Sigmoid colon (tissue), 7 donors: ENCODE results near the gene ABLIM3. TPM values are rescaled to one million over a fixed set of nuclear protein-coding genes. Genes with fewer than 3 reads are reported as not detected.

ENCODE experiments used
- DNase-seq: peaks from one replicate; pipeline ENCODE4 v3.0.0-alpha.2; 2019
- H3K27ac ChIP-seq, 4 donors: fragments of 200-600 bp; sonication (generic); one replicate each; pipeline ENCODE4 v1.5.1; 2016 to 2019; ENCODE audit warnings: mild to moderate bottlenecking in 1 of 4
- H3K27me3 ChIP-seq, 3 donors: fragments of 200-600 bp; sonication (generic); one replicate each; pipeline ENCODE4 v1.5.1; 2019; ENCODE audit warnings: mild to moderate bottlenecking in 1 of 3
- H3K36me3 ChIP-seq, 4 donors: fragments of 200-600 bp; sonication (generic); one replicate each; pipeline ENCODE4 v1.5.1; 2016 to 2019
- H3K4me1 ChIP-seq, 4 donors: fragments of 200-600 bp; sonication (generic); one replicate each; pipeline ENCODE4 v1.5.1; 2017 to 2019
- H3K4me3 ChIP-seq, 4 donors: fragments of 200-600 bp; sonication (generic); one replicate each; pipeline ENCODE4 v1.5.1; 2017 to 2019; ENCODE audit warnings: mild to moderate bottlenecking in 2 of 4, moderate library complexity in 1 of 4
- H3K9me3 ChIP-seq, 4 donors: fragments of 200-600 bp in 3 of 4; sonication (generic) in 3 of 4; one replicate each; pipeline versions ENCODE4 v1.5.1 to v1.6.1; 2013 to 2019
- EP300 ChIP-seq, 4 donors: sonication (generic); formaldehyde crosslinking; IDR thresholded peaks; one replicate each; pipeline ENCODE4 v1.6.1; 2017; ENCODE audit warnings: antibody characterized with exemption in 4 of 4
- POLR2A ChIP-seq, 2 donors: fragments of 450-650 bp; IDR thresholded peaks; one replicate each; pipeline ENCODE4 v1.6.1; 2016; ENCODE audit warnings: antibody characterized with exemption in 2 of 2, mild to moderate bottlenecking in 2 of 2, moderate library complexity in 2 of 2
- POLR2AphosphoS5 ChIP-seq, 4 donors: sonication (generic); formaldehyde crosslinking; IDR thresholded peaks; one replicate each; pipeline ENCODE4 v1.6.1; 2017; ENCODE audit warnings: antibody characterized with exemption in 4 of 4
- WGBS, 2 donors: extraction: QIAGEN DNeasy Blood & Tissue Kit; methylation state at CpG; one replicate each; pipeline ENCODE4 v1.1.7; 2013; 5-methylcytosine and 5-hydroxymethylcytosine counted together
- intact Hi-C: fragments of 100-400 bp; cut with DNase I; formaldehyde crosslinking; loops from one replicate; pipeline ENCODE4 v1.15.1; 2023
- polyA plus RNA-seq, 3 donors: library from polyadenylated mRNA; stranded (reverse); fragments of 200-250 nt; gene quantifications; one replicate each; pipeline ENCODE4 v1.2.3, GENCODE V29; 2013
- total RNA-seq, 4 donors: library from RNA; depleted of rRNA; stranded (reverse); fragments of >200 nt; gene quantifications; one replicate each; pipeline ENCODE4 v1.1.0, GENCODE V29; 2016
- TF ChIP-seq, protein P1 (sequence below), 4 experiments: fragments of 450-650 bp in 3 of 4; fragments of 200-600 bp in 1 of 4; IDR thresholded peaks; one replicate each; pipeline ENCODE4 v1.5.1; 2016 to 2019; ENCODE audit warnings: antibody characterized with exemption in 4 of 4, mild to moderate bottlenecking in 3 of 4, moderate library complexity in 2 of 4
- donor health status: healthy with polysubstance abuse.
- donor health status: Bipolar disorder and iron deficiency.
- donor health status: healthy.

Gene ABLIM3
- total and polyA plus RNA-seq, 7 donors: 5.8 to 19.9 (median 11.4) TPM

- Histone ChIP-seq H3K9me3 (no peaks in the 10 kb centered on the region), H3K4me3 (no peak overlapping the region), H3K27ac (no peak overlapping the region), H3K36me3 (no peaks in the 10 kb centered on the region), H3K4me1 (no peaks in the 10 kb centered on the region), H3K27me3 (no peaks in the 10 kb centered on the region)
- TF ChIP-seq EP300 (IDR thresholded peaks at IDR 0.05) (no peak), POLR2AphosphoS5 (IDR thresholded peaks at IDR 0.05) (no peak), POLR2A (IDR thresholded peaks at IDR 0.05) (no peak)
- TF ChIP-seq, protein P1, sequence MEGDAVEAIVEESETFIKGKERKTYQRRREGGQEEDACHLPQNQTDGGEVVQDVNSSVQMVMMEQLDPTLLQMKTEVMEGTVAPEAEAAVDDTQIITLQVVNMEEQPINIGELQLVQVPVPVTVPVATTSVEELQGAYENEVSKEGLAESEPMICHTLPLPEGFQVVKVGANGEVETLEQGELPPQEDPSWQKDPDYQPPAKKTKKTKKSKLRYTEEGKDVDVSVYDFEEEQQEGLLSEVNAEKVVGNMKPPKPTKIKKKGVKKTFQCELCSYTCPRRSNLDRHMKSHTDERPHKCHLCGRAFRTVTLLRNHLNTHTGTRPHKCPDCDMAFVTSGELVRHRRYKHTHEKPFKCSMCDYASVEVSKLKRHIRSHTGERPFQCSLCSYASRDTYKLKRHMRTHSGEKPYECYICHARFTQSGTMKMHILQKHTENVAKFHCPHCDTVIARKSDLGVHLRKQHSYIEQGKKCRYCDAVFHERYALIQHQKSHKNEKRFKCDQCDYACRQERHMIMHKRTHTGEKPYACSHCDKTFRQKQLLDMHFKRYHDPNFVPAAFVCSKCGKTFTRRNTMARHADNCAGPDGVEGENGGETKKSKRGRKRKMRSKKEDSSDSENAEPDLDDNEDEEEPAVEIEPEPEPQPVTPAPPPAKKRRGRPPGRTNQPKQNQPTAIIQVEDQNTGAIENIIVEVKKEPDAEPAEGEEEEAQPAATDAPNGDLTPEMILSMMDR (IDR thresholded peaks at IDR 0.05): no peak
- WGBS, 2 donors: 36 to 61% methylated on average over 3 of the region's 3 CpGs
- intact Hi-C loops: no loop called here
- no peak for DNase-seq
Measured at GRCh38 chr5:149127394-149127955, 13.8 kb upstream of the ABLIM3 start.

DNA sequence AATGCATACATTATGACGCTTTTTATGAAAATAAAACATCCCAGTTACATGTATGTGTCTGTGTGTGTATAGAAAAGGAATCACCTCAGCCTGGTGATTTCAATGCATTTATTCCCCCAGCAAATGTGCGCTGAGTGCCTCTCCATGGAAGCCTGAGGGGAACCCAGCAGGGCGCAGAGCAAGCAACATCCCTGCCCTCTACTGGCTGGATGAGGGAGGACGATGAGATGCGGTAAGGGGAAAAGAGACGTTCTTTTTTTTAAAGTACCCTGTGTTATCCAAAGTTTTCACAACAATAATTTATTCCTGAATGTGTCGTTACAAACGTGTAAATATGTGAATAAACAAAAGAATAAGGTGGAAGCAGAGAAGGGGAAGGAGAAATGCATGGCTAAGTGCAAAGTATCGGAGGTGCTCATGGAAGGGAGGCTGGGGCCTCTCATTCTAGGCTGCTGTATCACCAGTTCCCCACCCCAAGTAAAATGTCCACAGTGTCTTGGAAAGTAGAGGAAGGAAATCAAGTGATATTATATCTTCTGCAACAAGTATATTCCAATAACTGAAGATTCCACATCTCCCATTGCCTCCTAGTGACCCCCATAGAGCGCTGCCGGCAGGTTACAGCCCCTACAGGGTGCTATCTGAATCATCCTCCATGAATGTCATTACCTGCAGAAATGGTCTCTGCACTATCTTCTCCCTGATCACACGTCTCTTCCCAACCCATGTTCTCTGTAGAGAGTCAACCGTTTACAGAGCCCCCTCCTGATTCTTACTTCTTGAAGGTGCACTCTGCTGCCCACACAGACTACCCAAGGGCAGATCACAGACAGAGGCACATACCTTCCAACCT lies 13.0 kb upstream of the ABLIM3 start:
- Histone ChIP-seq H3K4me3 (no peak overlapping the region), H3K27ac (no peak overlapping the region), H3K36me3 (no peaks in the 10 kb centered on the region), H3K9me3 (no peaks in the 10 kb centered on the region), H3K4me1 (no peaks in the 10 kb centered on the region), H3K27me3 (no peaks in the 10 kb centered on the region)
- no peak for DNase-seq
- 42 to 50% methylated on average over 13 of the region's 13 CpGs for WGBS, 2 donors
- intact Hi-C loops: no loop called here
- TF ChIP-seq, protein P1 (IDR thresholded peaks at IDR 0.05): peak in 2 of 4 experiments; percentile 17 to 43
- TF ChIP-seq POLR2AphosphoS5 (IDR thresholded peaks at IDR 0.05): no peak
- no peak for TF ChIP-seq POLR2A (IDR thresholded peaks at IDR 0.05)

GRCh38 chr5:149129181-149129580 lies 12.1 kb upstream of the ABLIM3 start:
- TF ChIP-seq EP300 (IDR thresholded peaks at IDR 0.05): no peak
- TF ChIP-seq POLR2A (IDR thresholded peaks at IDR 0.05): no peak
- TF ChIP-seq POLR2AphosphoS5 (IDR thresholded peaks at IDR 0.05): no peak
- TF ChIP-seq, protein P1 (IDR thresholded peaks at IDR 0.05): no peak
- no peak for DNase-seq
- Histone ChIP-seq H3K27ac (no peak overlapping the region), H3K9me3 (no peaks in the 10 kb centered on the region), H3K36me3 (no peaks in the 10 kb centered on the region), H3K4me1 (no peaks in the 10 kb centered on the region), H3K27me3 (no peaks in the 10 kb centered on the region), H3K4me3 (no peak overlapping the region)
- 84 to 92% methylated on average over 1 of the region's 1 CpG for WGBS, 2 donors
- intact Hi-C loops: no loop called here

- no peak for DNase-seq
- Histone ChIP-seq H3K27ac (no peak overlapping the region), H3K4me3 (no peak overlapping the region), H3K4me1 (peaks cover 0 to 4% (median 0%) of the 10 kb centered on the region in 4 donors), H3K36me3 (no peaks in the 10 kb centered on the region), H3K9me3 (no peaks in the 10 kb centered on the region), H3K27me3 (no peaks in the 10 kb centered on the region)
- intact Hi-C loops: no loop called here
- 61 to 68% methylated on average over 8 of the region's 8 CpGs for WGBS, 2 donors
- TF ChIP-seq, protein P1 (IDR thresholded peaks at IDR 0.05): no peak
- TF ChIP-seq POLR2A (IDR thresholded peaks at IDR 0.05) (no peak), EP300 (IDR thresholded peaks at IDR 0.05) (no peak), POLR2AphosphoS5 (IDR thresholded peaks at IDR 0.05) (no peak)
Measured at GRCh38 chr5:149130121-149130914, 11.0 kb upstream of the ABLIM3 start.
